MV-4-11 (cell line): ENCODE results near the gene TTC7B.

ENCODE experiments used
- DNase-seq: peaks from one replicate; lab custom pipeline; 2025; lab: John Stamatoyannopoulos, UW

TTC7B gene

DNA sequence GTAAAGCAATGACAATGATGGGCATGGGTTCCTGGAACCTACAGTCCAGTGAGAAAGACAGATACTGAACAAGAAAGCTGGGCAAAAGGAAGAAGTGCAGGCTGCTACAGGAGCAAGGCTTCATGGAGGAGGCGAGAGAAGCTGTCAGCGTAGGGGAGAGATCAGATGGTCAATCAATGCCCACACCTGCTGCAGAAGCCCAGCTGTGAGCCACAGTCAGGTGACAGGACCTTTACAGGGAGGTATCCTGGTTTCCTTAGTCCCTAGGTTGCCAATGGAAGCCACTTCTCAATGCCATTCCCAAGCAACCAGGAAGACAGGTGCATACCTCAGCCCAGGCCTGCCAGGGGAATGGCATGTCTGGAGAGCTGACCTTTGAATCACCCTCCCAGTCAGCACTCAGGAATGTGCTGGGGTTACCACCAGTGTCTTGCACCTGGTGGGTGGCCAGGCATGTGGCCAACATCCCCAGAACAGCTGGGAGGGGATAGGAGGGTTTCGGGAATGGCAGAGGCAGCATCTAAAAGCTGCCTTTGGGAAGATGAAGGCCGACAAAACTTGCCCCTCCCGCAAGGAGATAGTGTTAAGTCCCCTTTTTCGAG lies 170.3 kb downstream of the TTC7B start:
- DNase-seq = no peak

GRCh38 chr14:90644882-90645281 lies 171.3 kb downstream of the TTC7B start:
- DNase-seq = peak; percentile 91

DNA sequence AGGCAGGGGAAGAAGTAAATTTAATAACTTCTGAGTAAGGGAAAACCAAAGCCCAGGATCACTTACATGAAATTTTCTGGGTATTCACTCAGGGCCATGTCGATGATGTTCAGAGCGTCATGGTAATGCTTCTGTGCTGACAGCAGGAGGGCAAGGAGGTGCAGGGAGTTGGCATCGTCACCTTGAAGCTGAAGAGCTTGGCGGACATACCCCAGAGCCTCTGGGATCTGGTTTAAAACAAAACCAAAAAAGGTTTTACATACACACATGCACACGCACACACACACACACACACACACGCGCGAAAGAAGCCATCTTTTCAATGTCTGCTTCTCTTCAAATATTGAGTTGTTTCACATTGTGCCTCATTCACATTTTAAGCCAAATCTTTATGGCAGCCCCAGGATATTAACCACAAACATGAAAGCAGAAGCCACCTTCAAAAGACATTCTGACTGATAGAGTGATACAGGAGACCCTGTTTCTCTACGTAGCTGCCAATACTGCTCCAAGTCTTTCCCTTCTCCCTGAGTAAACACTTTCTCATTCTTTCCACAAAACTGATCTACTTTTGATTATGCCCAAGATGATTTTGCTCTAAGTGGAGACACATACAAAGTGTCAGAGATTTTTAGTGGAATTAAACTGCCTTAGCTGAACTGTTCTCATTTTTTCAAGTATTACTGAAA lies 172.1 kb downstream of the TTC7B start:
- DNase-seq = peak; percentile 35

- DNase-seq = no peak
Observed at GRCh38 chr14:90642244-90642717, 173.9 kb downstream of the TTC7B start.

- DNase-seq = no peak
Observed at GRCh38 chr14:90641615-90642243, 174.5 kb downstream of the TTC7B start.

GRCh38 chr14:90641168-90641567 lies 175.1 kb downstream of the TTC7B start:
- no peak for DNase-seq

DNA sequence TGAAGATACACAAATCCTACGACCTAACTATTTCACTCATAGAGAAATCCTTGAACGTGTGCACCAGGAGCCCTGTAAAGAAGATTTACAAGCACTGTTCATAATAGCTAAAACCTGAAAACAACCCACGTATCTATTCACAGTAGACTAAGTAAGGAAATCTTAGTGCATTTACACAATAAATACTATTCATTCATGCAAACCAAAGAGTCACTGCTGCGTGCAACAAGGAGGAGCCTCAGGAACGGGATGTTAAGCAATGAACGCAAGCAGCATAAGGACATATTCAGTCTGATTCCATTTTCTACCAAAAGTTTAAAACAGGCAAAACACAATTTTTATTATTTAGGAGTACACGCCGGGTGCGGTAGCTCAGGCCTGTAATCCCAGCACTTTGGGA lies 176.6 kb downstream of the TTC7B start:
- DNase-seq = no peak

GRCh38 chr14:90632871-90633270 lies 183.4 kb downstream of the TTC7B start:
- no peak for DNase-seq

- DNase-seq = peak; percentile 57
Observed at GRCh38 chr14:90632451-90632850, 183.8 kb downstream of the TTC7B start.

DNA sequence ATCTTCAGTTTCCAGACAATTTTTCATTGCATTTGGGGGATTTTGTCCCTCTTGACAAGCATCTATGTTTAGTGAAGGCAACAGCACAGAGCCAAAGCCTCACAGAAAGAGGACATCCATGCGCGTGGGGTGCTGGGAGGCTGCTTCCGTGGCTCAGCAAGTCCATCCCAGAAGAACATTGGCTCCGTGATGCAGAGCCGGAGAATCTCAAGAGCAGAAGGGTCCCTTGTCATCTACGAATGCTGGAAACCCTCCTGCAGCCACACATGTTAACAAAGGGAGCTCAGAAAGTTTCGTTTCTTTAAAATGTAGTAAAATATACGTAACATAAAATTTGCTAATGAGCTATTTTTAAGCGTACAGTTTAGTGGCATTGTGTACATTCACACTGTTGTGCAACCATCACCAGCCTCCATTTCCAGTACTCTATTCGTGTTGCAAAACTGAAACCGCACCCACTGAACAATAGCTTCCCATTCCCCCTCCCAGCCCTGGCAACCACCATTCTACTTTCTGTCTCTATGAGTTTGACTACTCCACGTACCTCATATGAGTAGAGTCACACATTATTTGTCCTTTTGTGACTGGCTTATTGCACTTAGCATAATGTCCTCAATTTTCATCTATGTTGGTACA lies 185.9 kb downstream of the TTC7B start:
- DNase-seq = peak; percentile 99

- DNase-seq = no peak
Observed at GRCh38 chr14:90629471-90629870, 186.8 kb downstream of the TTC7B start.

- DNase-seq = no peak
Observed at GRCh38 chr14:90628825-90629224, 187.4 kb downstream of the TTC7B start.

GRCh38 chr14:90627478-90627877 lies 188.8 kb downstream of the TTC7B start:
- DNase-seq = peak; percentile 80

- no peak for DNase-seq
Observed at GRCh38 chr14:90626550-90626949, 189.7 kb downstream of the TTC7B start.

GRCh38 chr14:90625445-90625844 lies 190.8 kb downstream of the TTC7B start:
- DNase-seq = no peak

DNA sequence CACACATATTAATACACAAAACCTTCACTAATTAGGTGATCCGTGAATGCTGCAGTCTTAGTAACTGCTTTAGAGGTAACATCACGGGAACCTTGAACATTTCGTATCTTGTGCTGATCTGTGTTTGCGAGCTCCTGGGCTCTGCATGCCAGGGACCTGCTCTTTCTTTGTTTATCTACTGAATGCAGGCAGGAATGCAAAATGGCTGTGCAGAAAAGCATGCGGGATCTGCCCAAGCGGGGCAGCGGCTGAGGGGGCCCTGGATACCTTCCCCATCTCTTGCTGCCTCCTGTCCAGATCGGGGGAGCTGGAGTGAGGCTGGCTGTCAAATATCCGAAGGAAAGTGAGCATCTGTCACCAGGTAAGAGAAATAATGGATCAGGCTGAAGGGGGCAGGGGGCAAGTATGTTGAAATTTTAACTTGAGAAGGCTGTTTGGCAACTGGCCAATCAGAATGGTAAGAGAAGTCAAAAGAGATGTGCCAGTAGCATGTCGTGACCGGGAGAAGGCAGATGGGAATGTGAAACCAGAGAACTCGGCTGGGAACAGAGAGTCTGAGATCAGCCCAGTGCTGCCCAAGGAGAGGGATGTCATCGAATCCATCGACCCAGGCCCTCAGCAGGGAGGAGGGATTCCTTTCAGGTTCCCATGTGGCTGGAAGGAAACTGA lies 191.4 kb downstream of the TTC7B start:
- no peak for DNase-seq

GRCh38 chr14:90624227-90624626 lies 192.0 kb downstream of the TTC7B start:
- peak; percentile 48 for DNase-seq

DNA sequence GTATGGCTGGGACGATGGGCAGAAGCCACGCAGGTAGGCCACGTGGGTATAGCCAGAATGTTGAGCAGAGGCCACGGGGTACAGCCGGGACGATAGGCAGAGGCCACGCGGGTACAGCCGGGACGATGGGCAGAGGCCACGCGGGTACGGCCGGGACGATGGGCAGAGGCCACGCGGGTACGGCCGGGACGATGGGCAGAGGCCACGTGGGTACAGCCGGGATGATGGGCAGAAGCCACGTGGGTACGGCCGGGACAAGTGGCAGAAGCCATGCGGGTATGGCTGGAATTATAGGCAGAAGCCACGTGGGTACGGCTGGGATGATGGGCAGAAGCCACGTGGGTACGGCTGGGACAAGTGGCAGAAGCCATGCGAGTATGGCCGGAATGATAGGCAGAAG lies 195.0 kb downstream of the TTC7B start:
- no peak for DNase-seq

DNA sequence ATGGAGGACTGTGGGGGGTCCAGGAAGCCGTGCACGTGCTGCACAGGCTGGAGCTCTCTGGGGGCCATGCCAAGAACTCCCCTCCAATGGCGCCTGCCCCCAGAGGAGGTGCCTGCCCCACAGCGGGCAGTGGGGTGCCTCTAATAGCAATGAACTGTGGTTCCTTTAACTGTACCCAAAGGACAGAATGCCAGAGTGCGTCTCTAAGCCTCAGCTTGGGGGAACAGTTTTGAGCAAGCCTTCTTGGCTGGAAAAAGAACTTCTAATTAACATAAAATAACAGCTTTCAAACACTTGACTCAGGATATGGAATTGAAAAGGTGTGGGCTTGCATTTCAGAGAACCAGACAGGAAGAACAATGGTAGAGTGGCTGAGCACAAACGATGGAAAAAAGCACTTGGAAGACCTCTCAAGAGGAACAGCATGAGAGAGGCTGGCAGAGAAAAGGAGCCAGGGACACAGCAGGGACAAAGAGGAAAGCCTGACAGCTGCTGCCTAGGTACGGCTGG lies 195.6 kb downstream of the TTC7B start:
- DNase-seq = no peak

- DNase-seq = no peak
Observed at GRCh38 chr14:90619911-90620310, 196.3 kb downstream of the TTC7B start.

DNA sequence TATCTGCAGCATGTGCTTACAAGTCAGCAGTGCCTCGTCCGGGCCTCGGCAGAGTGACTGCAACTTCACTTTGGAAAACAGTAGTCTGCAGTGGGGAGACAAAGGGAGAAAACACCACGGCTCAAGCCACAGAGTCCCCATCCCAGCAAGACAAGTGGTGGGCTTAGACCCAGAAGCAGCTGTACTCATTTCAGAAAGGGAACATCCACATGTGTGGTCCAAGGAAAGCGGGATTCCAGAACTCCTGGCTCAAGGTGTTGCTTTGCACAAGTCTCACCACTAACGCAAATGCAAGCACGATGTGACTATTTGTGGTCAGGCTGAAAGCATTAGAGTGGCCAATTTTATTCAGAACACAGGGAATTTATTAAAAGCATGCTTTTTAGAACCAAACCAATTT lies 198.3 kb downstream of the TTC7B start:
- DNase-seq = no peak

GRCh38 chr14:90616881-90617280 lies 199.3 kb downstream of the TTC7B start:
- DNase-seq = no peak
